GM21737 (cell line): ENCODE measurements around the gene AK5.
"Not testable (repeated sequence)": the region's sequence is repeated elsewhere in the genome, so short reads cannot be mapped to it uniquely, and the experiment has no call there.

Source experiments
- ATAC-seq: cut with Tn5 transposase; IDR thresholded peaks from one replicate; pipeline ENCODE4 v1.9.1; 2021; ENCODE audit warnings: mild to moderate bottlenecking, moderate library complexity; ENCODE audit not compliant: unreplicated experiment

The AK5 gene

GRCh38 chr1:77287535-77287934 is 5.7 kb downstream of the AK5 start:
- no peak for ATAC-seq

GRCh38 chr1:77288275-77288674 is 6.5 kb downstream of the AK5 start:
- no peak for ATAC-seq

GRCh38 chr1:77290576-77290975 is 8.8 kb downstream of the AK5 start:
- ATAC-seq: no peak

GRCh38 chr1:77292551-77292950 is 10.7 kb downstream of the AK5 start:
- ATAC-seq: no peak

- no peak for ATAC-seq
These were observed 18.7 kb downstream of the AK5 start for GRCh38 chr1:77300566-77300965.

GRCh38 chr1:77303387-77303786 is 21.6 kb downstream of the AK5 start:
- ATAC-seq: no peak

GRCh38 chr1:77308889-77309621 is 27.2 kb downstream of the AK5 start:
- ATAC-seq: no peak

GRCh38 chr1:77310924-77311323 is 29.1 kb downstream of the AK5 start:
- no peak for ATAC-seq

- not testable (repeated sequence) for ATAC-seq
These were observed 30.5 kb downstream of the AK5 start for GRCh38 chr1:77312364-77312763.

GRCh38 chr1:77313491-77313890 is 31.7 kb downstream of the AK5 start:
- no peak for ATAC-seq

- no peak for ATAC-seq
These were observed 34.2 kb downstream of the AK5 start for GRCh38 chr1:77316006-77316405.

GRCh38 chr1:77316966-77317365 is 35.1 kb downstream of the AK5 start:
- no peak for ATAC-seq

GRCh38 chr1:77319036-77319705 is 37.4 kb downstream of the AK5 start:
- ATAC-seq: no peak

- no peak for ATAC-seq
These were observed 40.5 kb downstream of the AK5 start for GRCh38 chr1:77322061-77322900.

GRCh38 chr1:77333501-77333900 is 51.7 kb downstream of the AK5 start:
- ATAC-seq: no peak

- ATAC-seq: no peak
These were observed 54.9 kb downstream of the AK5 start for GRCh38 chr1:77336729-77337128.

GRCh38 chr1:77339326-77339725 is 57.5 kb downstream of the AK5 start:
- ATAC-seq: no peak

- ATAC-seq: no peak
These were observed 59.4 kb downstream of the AK5 start for GRCh38 chr1:77341195-77341594.

GRCh38 chr1:77342745-77343144 is 60.9 kb downstream of the AK5 start:
- ATAC-seq: no peak

- ATAC-seq: no peak
These were observed 65.8 kb downstream of the AK5 start for GRCh38 chr1:77347646-77348045.

- ATAC-seq: no peak
These were observed 66.7 kb downstream of the AK5 start for GRCh38 chr1:77348549-77348948.

- no peak for ATAC-seq
These were observed 67.5 kb downstream of the AK5 start for GRCh38 chr1:77349275-77349674.
